Measurements from ENCODE around the gene ACP1.

The ACP1 gene

GRCh38 chr2:282371-283263 lies 17.9 kb downstream of the ACP1 start:
- no peak for DNase-seq

GRCh38 chr2:283996-284794 lies 19.4 kb downstream of the ACP1 start:
- DNase-seq, result no peak

- no peak for DNase-seq
These were observed 20.2 kb downstream of the ACP1 start for GRCh38 chr2:284896-285492.

DNA sequence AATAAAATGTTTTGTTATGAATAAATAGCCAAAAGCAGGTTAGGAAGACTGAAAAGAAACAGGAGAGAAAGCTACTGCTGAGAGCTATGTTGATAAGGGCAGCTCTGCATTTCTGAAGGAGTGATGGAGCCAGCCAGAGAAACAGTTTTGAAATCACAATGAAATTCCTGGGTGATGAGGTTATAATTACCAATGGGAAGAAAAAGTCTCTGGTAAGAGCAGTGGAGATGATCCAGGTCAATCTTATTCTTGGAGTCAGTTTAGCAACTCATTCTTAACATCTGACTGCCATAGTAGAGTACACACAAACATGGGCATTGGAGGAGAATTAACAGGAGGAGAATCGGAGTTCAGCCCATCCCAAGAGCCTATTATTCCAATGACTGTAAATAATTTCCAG lies 20.8 kb downstream of the ACP1 start:
- no peak for DNase-seq

DNA sequence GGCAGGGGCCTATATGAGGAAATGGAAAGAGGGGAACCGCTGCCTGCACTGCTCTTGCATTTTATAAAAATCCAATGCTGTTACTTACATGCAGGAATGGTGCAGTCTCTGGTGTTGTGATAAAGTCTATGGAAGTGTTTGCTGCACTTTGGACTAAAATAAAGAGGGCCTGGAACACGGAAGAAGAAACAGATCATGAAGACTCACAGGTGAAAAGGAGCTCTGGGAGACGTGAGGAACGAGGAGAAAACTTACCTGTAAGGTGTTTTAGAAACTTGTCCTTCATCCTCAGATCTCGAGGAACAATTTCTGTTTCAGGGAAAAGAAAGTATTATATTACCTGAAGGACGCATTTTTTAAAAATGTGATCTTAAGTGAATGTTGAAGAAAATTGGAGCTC lies 21.3 kb downstream of the ACP1 start:
- no peak for DNase-seq

- no peak for DNase-seq
These were observed 22.1 kb downstream of the ACP1 start for GRCh38 chr2:286774-287392.

GRCh38 chr2:287471-287885 lies 22.7 kb downstream of the ACP1 start:
- no peak for DNase-seq

- no peak for DNase-seq
These were observed 23.4 kb downstream of the ACP1 start, which contains the start of gene ALKAL2 for GRCh38 chr2:287911-288757. Gene ALKAL2, minus strand, starts transcription at chr2:288091. Its CDS starts 256 bp downstream, at chr2:287835.

DNA sequence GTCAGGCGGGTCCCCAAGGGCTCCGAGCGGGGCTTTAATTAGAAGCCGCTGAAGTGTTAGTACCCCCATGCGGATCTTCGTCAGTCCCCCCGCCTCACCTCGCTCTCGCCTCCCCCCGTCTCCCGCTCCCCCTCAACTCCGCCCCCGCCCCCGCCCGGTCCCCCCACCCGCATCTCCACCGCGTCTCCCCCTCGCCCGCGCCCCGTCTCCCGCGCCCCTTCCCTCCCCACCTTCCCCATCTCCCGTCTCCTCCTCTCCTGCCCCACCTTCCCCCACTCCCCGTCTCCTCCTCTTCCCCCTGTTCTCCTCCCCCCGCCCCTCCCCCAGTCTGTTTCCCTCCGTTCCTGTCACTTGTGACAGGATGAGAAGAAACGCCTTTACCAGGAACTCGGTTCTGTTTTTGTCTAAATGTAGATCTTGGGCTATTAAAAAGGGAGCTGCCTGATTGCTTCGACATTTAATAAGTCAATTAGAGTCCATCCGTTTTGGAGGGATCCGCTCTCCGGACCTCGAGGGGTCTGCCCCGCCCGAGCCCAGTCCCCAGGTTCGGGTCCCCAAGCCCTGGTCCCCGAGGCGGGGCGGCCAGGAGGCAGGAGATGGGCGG lies 24.1 kb downstream of the ACP1 start:
- no peak for DNase-seq

DNA sequence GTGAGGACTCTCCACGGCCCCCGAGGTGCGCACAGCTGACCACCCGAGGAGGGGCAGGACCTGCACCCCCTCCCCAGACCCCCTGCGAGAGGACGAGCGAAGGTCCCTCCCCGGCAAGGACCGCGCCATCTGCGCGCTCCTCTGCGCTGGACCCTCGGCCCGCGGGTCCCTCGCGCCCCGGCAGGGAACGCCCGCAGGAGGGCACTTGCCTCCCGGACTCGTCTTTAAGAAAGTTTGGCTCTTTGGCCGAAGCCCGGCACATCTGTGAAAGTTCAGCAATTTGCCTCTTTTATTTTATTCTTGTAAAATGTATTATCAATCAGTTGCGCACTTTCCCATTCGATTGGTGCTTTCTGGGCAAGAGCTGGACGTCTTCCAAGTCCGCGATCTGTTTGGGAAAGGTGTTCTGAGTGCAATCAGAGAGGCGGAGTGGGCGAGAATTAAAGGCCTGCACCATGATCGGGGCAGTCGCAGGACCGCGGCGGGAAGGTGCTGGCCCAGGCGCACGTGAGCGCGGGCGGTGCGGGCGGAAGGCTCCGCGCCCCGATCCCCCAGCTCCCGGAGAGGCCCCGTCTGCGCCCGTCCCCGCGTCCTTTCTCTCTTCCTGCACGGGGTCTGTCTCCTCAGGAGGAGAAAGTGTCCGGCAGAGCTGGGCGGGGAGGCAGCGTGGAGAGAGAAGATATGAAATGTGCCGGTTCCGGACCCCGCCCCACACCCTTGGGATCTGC lies 24.8 kb downstream of the ACP1 start:
- no peak for DNase-seq

DNA sequence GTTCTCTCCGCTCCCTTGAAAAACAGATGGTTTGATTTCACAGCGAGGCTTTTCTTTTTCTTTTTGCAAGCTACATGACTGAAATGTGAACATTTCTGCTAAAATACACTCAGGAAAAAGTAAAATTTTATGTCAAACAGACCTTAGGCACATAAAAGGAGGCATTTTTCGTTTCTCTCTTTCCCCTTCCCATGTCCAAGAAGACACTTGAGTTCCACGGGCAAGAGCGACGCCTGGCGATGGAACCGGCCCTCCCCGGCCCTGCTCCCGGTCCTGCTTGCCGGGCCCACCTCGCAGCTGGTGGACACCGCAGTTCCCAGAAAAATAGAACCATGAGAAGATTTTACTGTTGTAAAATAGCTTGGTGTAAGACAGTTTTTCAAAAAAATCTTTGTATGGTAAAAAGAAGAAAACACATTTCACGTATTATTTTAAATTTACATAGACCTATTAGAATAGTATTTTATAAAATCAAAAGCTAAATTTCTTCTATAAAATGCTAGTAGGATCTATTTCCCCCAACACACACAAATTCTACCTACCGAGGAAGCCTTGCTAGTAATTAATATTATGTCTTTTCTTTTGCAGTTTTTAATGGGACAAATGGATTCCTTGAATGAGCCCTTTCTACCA lies 25.5 kb downstream of the ACP1 start:
- DNase-seq, result peak; percentile 46

GRCh38 chr2:295090-295489 lies 30.3 kb downstream of the ACP1 start:
- no peak for DNase-seq

GRCh38 chr2:296354-296753 lies 31.6 kb downstream of the ACP1 start:
- no peak for DNase-seq

GRCh38 chr2:305366-305765 lies 40.6 kb downstream of the ACP1 start:
- no peak for DNase-seq

GRCh38 chr2:309148-309953 lies 44.6 kb downstream of the ACP1 start:
- no peak for DNase-seq

GRCh38 chr2:309954-310510 lies 45.3 kb downstream of the ACP1 start:
- no peak for DNase-seq

DNA sequence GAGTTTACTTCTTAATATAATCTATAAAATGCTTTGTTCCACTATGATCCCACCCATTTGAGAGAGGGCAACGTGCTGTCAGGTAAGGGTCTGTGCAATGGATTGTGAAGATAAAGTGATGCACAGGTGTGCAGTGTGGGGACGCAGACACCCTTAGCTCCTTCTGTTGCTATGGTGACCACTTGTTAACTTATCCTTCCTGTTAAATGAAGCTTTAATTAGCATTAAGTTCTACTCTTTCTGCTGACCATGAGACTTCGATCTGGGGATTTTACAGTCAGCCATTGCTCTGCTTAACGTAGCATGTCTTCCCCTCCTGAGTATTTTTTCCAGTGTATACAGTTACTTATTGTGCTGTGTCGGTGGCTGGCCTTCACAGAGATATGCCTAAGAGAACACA lies 46.2 kb downstream of the ACP1 start:
- DNase-seq, result no peak

GRCh38 chr2:313991-314390 lies 49.2 kb downstream of the ACP1 start:
- no peak for DNase-seq

Data from activated CD4-positive, alpha-beta T cell treated with anti-CD3 and anti-CD28 coated beads, Interleukin-2, amount 50 U/mL, for 1 hour (primary cell).